ENCODE data around the gene APCDD1L. TPM values are rescaled to one million over a fixed set of nuclear protein-coding genes. Genes with fewer than 3 reads are reported as not detected.

APCDD1L gene
- polyA plus RNA-seq (ENCODE audit: insufficient read length in 3 of 3), result 10 to 100 TPM; 14.5 to 19.2 (median 18.7) TPM
- long read RNA-seq, donor 1, partial matches to known transcripts, result 5 of 9 reads
- long read RNA-seq, donor 1, other reads (novel, unspliced or antisense), result 0 of 9 reads
- long read RNA-seq, donor 2, transcript APCDD1L-201 (4 exons, 3,426 nt), result major isoform, 5 of 5 reads
- long read RNA-seq, donor 2, partial matches to known transcripts, result 0 of 5 reads
- long read RNA-seq, donor 2, other reads (novel, unspliced or antisense), result 0 of 5 reads
- long read RNA-seq, donor 3, transcript APCDD1L-201 (4 exons, 3,426 nt), result major isoform, 5 of 5 reads
- long read RNA-seq, donor 3, partial matches to known transcripts, result 0 of 5 reads
- long read RNA-seq, donor 3, other reads (novel, unspliced or antisense), result 0 of 5 reads
- long read RNA-seq, donor 4, partial matches to known transcripts, result 0 of 3 reads
- long read RNA-seq, donor 4, other reads (novel, unspliced or antisense), result 0 of 3 reads
- long read RNA-seq, donor 5, transcript APCDD1L-201 (4 exons, 3,426 nt), result major isoform, 11 of 12 reads
- long read RNA-seq, donor 5, partial matches to known transcripts, result 0 of 12 reads
- long read RNA-seq, donor 5, other reads (novel, unspliced or antisense), result 0 of 12 reads
- long read RNA-seq, donor 6, partial matches to known transcripts, result 0 of 1 reads
- long read RNA-seq, donor 6, other reads (novel, unspliced or antisense), result 0 of 1 reads
- long read RNA-seq, donor 7, transcript APCDD1L-201 (4 exons, 3,426 nt), result major isoform, 6 of 6 reads
- long read RNA-seq, donor 7, partial matches to known transcripts, result 0 of 6 reads
- long read RNA-seq, donor 7, other reads (novel, unspliced or antisense), result 0 of 6 reads
- long read RNA-seq, donor 8, transcript APCDD1L-201 (4 exons, 3,426 nt), result major isoform, 6 of 12 reads
- long read RNA-seq, donor 8, partial matches to known transcripts, result 6 of 12 reads
- long read RNA-seq, donor 8, other reads (novel, unspliced or antisense), result 0 of 12 reads
- long read RNA-seq, donor 9, partial matches to known transcripts, result 0 of 1 reads
- long read RNA-seq, donor 9, other reads (novel, unspliced or antisense), result 0 of 1 reads
- long read RNA-seq, donor 10, partial matches to known transcripts, result 0 of 4 reads
- long read RNA-seq, donor 10, other reads (novel, unspliced or antisense), result 0 of 4 reads
- long read RNA-seq, donor 11, transcript APCDD1L-201 (4 exons, 3,426 nt), result major isoform, 6 of 14 reads
- long read RNA-seq, donor 11, partial matches to known transcripts, result 8 of 14 reads
- long read RNA-seq, donor 11, other reads (novel, unspliced or antisense), result 0 of 14 reads
- long read RNA-seq, donor 12, result 0 reads
- long read RNA-seq, donor 13, transcript APCDD1L-201 (4 exons, 3,426 nt), result major isoform, 8 of 13 reads
- long read RNA-seq, donor 13, partial matches to known transcripts, result 5 of 13 reads
- long read RNA-seq, donor 13, other reads (novel, unspliced or antisense), result 0 of 13 reads
- long read RNA-seq, donor 14, partial matches to known transcripts, result 0 of 2 reads
- long read RNA-seq, donor 14, other reads (novel, unspliced or antisense), result 0 of 2 reads
- long read RNA-seq, donor 15, partial matches to known transcripts, result 0 of 2 reads
- long read RNA-seq, donor 15, other reads (novel, unspliced or antisense), result 0 of 2 reads
- long read RNA-seq, donor 16, transcript APCDD1L-201 (4 exons, 3,426 nt), result major isoform, 13 of 13 reads
- long read RNA-seq, donor 16, partial matches to known transcripts, result 0 of 13 reads
- long read RNA-seq, donor 16, other reads (novel, unspliced or antisense), result 0 of 13 reads

- DNase-seq (ENCODE audit: extremely low read depth in 1 of 11, low read depth in 9 of 11, low spot score in 4 of 11), result peak in 1 of 11 donors; percentile 29
Observed at GRCh38 chr20:58515233-58516212, at the start of gene APCDD1L. APCDD1L (minus strand) TSS chr20:58515399; CDS start chr20:58514707, 692 bp downstream.

GRCh38 chr20:58559368-58559729 lies 44.1 kb upstream of the APCDD1L start:
- no peak for DNase-seq (ENCODE audit: extremely low read depth in 1 of 11, low read depth in 9 of 11, low spot score in 4 of 11)

GRCh38 chr20:58558486-58559367 lies 43.5 kb upstream of the APCDD1L start:
- DNase-seq (ENCODE audit: extremely low read depth in 1 of 11, low read depth in 9 of 11, low spot score in 4 of 11), result no peak

GRCh38 chr20:58557733-58558342 lies 42.6 kb upstream of the APCDD1L start:
- no peak for DNase-seq (ENCODE audit: extremely low read depth in 1 of 11, low read depth in 9 of 11, low spot score in 4 of 11)

GRCh38 chr20:58556961-58557360 lies 41.8 kb upstream of the APCDD1L start:
- DNase-seq (ENCODE audit: extremely low read depth in 1 of 11, low read depth in 9 of 11, low spot score in 4 of 11), result no peak

- no peak for DNase-seq (ENCODE audit: extremely low read depth in 1 of 11, low read depth in 9 of 11, low spot score in 4 of 11)
Observed at GRCh38 chr20:58555078-58555765, 40.0 kb upstream of the APCDD1L start.

GRCh38 chr20:58554541-58554940 lies 39.3 kb upstream of the APCDD1L start:
- DNase-seq (ENCODE audit: extremely low read depth in 1 of 11, low read depth in 9 of 11, low spot score in 4 of 11), result no peak

- DNase-seq (ENCODE audit: extremely low read depth in 1 of 11, low read depth in 9 of 11, low spot score in 4 of 11), result peak in 1 of 11 donors; percentile 58
Observed at GRCh38 chr20:58553841-58554240, 38.6 kb upstream of the APCDD1L start.

- DNase-seq (ENCODE audit: extremely low read depth in 1 of 11, low read depth in 9 of 11, low spot score in 4 of 11), result no peak
Observed at GRCh38 chr20:58553166-58553696, 38.0 kb upstream of the APCDD1L start.

- no peak for DNase-seq (ENCODE audit: extremely low read depth in 1 of 11, low read depth in 9 of 11, low spot score in 4 of 11)
Observed at GRCh38 chr20:58552366-58552934, 37.3 kb upstream of the APCDD1L start.

GRCh38 chr20:58551631-58552030 lies 36.4 kb upstream of the APCDD1L start:
- DNase-seq (ENCODE audit: extremely low read depth in 1 of 11, low read depth in 9 of 11, low spot score in 4 of 11), result no peak

- no peak for DNase-seq (ENCODE audit: extremely low read depth in 1 of 11, low read depth in 9 of 11, low spot score in 4 of 11)
Observed at GRCh38 chr20:58550275-58551059, 35.3 kb upstream of the APCDD1L start.

- no peak for DNase-seq (ENCODE audit: extremely low read depth in 1 of 11, low read depth in 9 of 11, low spot score in 4 of 11)
Observed at GRCh38 chr20:58549231-58550209, 34.3 kb upstream of the APCDD1L start.
